ENCODE results near the gene TIGD3. TPM values are rescaled to one million over a fixed set of nuclear protein-coding genes. Genes with fewer than 3 reads are reported as not detected.

TIGD3 gene
- total RNA-seq, 2 donors from 2014 or later, result 0.95 to 1.5 TPM

DNA sequence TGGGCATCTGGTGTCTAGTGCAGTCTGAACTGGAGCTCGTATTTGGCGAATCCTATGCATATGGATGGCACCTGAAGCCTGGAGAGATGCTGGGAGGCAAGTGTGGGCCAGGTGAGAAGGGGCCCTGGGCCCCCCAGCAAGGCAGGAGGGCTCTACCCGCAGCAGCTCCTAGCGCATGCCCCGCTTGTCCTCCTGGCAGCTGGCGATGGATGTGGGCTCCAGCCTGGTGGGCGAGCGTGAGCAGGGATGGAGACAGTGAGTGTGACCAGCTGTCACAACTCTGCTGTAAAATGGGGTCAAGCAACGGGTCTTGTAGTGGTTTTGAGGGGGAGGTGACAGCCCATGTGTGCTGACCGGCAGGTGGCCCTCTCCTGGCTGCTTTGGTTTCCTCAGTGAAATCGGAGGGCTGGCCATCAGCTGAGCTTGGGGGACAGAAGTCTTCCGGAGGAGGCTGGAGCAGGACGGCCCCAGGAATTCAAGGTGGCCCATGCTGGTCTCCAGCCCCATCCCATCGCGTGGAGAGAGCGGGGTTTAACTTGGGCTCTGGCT lies 43.9 kb downstream of the TIGD3 start:
- Mint-ChIP-seq H3K4me1 (no peaks in the 10 kb centered on the region), H3K4me3 (no peak overlapping the region), H3K27ac (no peak overlapping the region), H3K36me3 (ENCODE audit: low read depth) (peaks cover 76% of the 10 kb centered on the region), H3K9me3 (no peaks in the 10 kb centered on the region), H3K27me3 (no peaks in the 10 kb centered on the region)
- ATAC-seq (replicated peaks), result no peak

GRCh38 chr11:65399249-65399648 lies 44.7 kb downstream of the TIGD3 start:
- Mint-ChIP-seq H3K4me1 (no peaks in the 10 kb centered on the region), H3K36me3 (ENCODE audit: low read depth) (peaks cover 80% of the 10 kb centered on the region), H3K4me3 (no peak overlapping the region), H3K27ac (no peak overlapping the region), H3K27me3 (no peaks in the 10 kb centered on the region), H3K9me3 (no peaks in the 10 kb centered on the region)
- ATAC-seq (replicated peaks), result no peak

DNA sequence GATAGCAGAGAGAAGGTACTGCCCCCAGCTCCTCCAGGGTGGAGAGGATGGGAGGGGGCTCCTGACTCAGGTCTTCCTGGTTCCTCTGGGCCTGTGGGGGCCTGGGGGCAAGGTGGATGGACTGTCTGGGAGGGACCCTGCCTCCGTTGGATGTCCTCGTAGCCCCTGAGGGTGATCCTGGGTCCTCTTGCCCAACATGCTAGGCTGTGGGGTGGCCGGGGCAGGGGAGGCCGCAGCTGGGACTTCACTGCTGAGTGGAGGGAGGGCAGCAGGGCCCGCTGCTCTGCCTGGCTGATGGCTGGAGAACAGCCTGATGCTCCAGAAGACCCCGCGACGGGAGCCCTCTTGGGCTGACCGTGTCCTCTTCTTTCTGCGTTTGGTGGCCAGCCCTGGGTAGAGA lies 45.3 kb downstream of the TIGD3 start:
- Mint-ChIP-seq H3K9me3 (no peaks in the 10 kb centered on the region), H3K27me3 (no peaks in the 10 kb centered on the region), H3K4me3 (no peak overlapping the region), H3K36me3 (ENCODE audit: low read depth) (peaks cover 86% of the 10 kb centered on the region), H3K27ac (no peak overlapping the region), H3K4me1 (no peaks in the 10 kb centered on the region)
- ATAC-seq (replicated peaks), result no peak

- H3K4me1 Mint-ChIP-seq, result no peaks in the 10 kb centered on the region
- peaks cover 87% of the 10 kb centered on the region for H3K36me3 Mint-ChIP-seq (ENCODE audit: low read depth)
- no peak overlapping the region for H3K27ac Mint-ChIP-seq
- ATAC-seq (replicated peaks), result no peak
- no peaks in the 10 kb centered on the region for H3K27me3 Mint-ChIP-seq
- no peak overlapping the region for H3K4me3 Mint-ChIP-seq
- H3K9me3 Mint-ChIP-seq, result no peaks in the 10 kb centered on the region
These were observed 45.9 kb downstream of the TIGD3 start for GRCh38 chr11:65400307-65401072.

GRCh38 chr11:65401073-65401802 lies 46.7 kb downstream of the TIGD3 start:
- Mint-ChIP-seq H3K27me3 (no peaks in the 10 kb centered on the region), H3K9me3 (no peaks in the 10 kb centered on the region), H3K4me1 (no peaks in the 10 kb centered on the region), H3K27ac (no peak overlapping the region), H3K36me3 (ENCODE audit: low read depth) (peaks cover 84% of the 10 kb centered on the region), H3K4me3 (no peak overlapping the region)
- no peak for ATAC-seq (replicated peaks)

DNA sequence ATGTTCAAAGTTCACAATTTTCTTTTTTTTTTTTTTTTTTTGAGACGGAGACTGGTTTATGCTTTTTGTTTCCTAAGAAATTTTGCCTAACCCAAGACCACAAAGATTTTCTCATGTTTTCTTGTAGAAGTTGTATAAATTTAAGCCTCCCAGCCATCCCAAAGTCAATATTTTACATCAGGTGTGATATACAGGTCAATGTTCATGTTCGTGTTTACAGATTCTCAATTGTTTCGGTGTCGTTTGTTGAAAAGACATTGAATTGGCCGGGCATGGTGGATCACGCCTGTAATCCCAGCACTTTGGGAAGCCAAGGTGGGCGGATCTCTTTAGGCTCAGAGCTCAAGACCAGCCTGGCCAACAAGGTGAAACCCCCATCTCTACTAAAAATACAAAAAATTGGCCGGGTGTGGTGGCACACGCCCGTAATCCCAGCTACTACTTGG lies 47.3 kb downstream of the TIGD3 start:
- no peak overlapping the region for H3K27ac Mint-ChIP-seq

GRCh38 chr11:65402790-65403189 lies 48.2 kb downstream of the TIGD3 start:
- no peak for ATAC-seq (replicated peaks)
- peak overlapping the region; percentile 75 for H3K27ac Mint-ChIP-seq
- peaks cover 88% of the 10 kb centered on the region for H3K36me3 Mint-ChIP-seq (ENCODE audit: low read depth)
- H3K4me1 Mint-ChIP-seq, result no peaks in the 10 kb centered on the region
- no peaks in the 10 kb centered on the region for H3K27me3 Mint-ChIP-seq
- no peak overlapping the region for H3K4me3 Mint-ChIP-seq
- H3K9me3 Mint-ChIP-seq, result no peaks in the 10 kb centered on the region

More for the DNA sequence above, 47.3 kb downstream of the TIGD3 start:
- peaks cover 87% of the 10 kb centered on the region for H3K36me3 Mint-ChIP-seq (ENCODE audit: low read depth)
- H3K9me3 Mint-ChIP-seq, result no peaks in the 10 kb centered on the region
- ATAC-seq (replicated peaks), result no peak
- H3K4me1 Mint-ChIP-seq, result no peaks in the 10 kb centered on the region
- no peak overlapping the region for H3K4me3 Mint-ChIP-seq
- no peaks in the 10 kb centered on the region for H3K27me3 Mint-ChIP-seq

DNA sequence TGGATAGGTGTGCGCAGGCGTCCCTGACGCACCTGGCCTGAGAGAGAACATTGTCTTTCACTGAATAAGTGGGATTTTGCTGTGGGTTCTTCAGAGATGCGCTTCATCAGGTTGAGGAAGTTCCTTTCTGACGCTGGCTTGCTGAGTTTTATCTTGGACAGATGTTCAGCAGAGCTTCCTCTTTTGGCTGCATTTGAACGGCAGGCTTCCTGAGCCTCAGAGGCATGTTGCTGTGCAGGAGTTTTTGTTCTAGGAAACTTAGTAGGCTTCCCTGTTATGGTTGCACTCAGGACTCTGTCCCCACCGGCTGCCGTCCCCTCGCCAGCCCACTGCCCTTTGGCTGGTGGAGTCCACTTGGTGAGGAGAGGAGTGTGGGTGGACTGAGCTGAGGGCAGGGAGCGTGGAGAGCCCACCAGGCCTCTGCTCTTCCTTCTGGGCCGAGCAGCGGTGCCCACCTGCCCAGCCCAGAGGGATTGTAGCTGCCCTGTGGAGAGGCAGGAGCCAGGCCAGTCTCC lies 49.1 kb downstream of the TIGD3 start:
- Mint-ChIP-seq H3K4me1 (no peaks in the 10 kb centered on the region), H3K36me3 (ENCODE audit: low read depth) (peaks cover 87% of the 10 kb centered on the region), H3K9me3 (no peaks in the 10 kb centered on the region), H3K4me3 (no peak overlapping the region), H3K27ac (no peak overlapping the region), H3K27me3 (no peaks in the 10 kb centered on the region)
- no peak for ATAC-seq (replicated peaks)

- Mint-ChIP-seq H3K9me3 (no peaks in the 10 kb centered on the region), H3K4me1 (no peaks in the 10 kb centered on the region), H3K27ac (no peak overlapping the region), H3K27me3 (no peaks in the 10 kb centered on the region), H3K4me3 (no peak overlapping the region), H3K36me3 (ENCODE audit: low read depth) (peaks cover 87% of the 10 kb centered on the region)
- no peak for ATAC-seq (replicated peaks)
These were observed 49.7 kb downstream of the TIGD3 start for GRCh38 chr11:65404210-65404609.

- Mint-ChIP-seq H3K9me3 (no peaks in the 10 kb centered on the region), H3K4me1 (no peaks in the 10 kb centered on the region)
These were observed 50.2 kb downstream of the TIGD3 start for GRCh38 chr11:65404638-65405339.

More at GRCh38 chr11:65404638-65405339, 50.2 kb downstream of the TIGD3 start:
- ATAC-seq (replicated peaks), result no peak
- no peak overlapping the region for H3K27ac Mint-ChIP-seq
- H3K36me3 Mint-ChIP-seq (ENCODE audit: low read depth), result peaks cover 87% of the 10 kb centered on the region
- H3K27me3 Mint-ChIP-seq, result no peaks in the 10 kb centered on the region
- no peak overlapping the region for H3K4me3 Mint-ChIP-seq

Other genes starting within 250 kb of the TIGD3 start
- gene TM7SF2, start 242.9 kb upstream of the TIGD3 start, total RNA-seq, result 10 to 100 TPM; 19.7 to 20.1 TPM
- gene ZNHIT2, start 237.1 kb upstream of the TIGD3 start, total RNA-seq, result 10 to 100 TPM in 1 of 2 donors, 1 to 10 TPM in 1; 6.3 to 10.0 TPM
- gene FAU, start 232.6 kb upstream of the TIGD3 start, total RNA-seq, result 100 to 1,000 TPM; 929 to 948 TPM
- 10 to 100 TPM; 61.7 to 87.7 TPM for gene MRPL49, start 232.4 kb upstream of the TIGD3 start, total RNA-seq
- 10 to 100 TPM; 28.9 to 30.8 TPM for gene SYVN1, start 220.2 kb upstream of the TIGD3 start, total RNA-seq
- not detected for gene SPDYC, start 184.5 kb upstream of the TIGD3 start, total RNA-seq
- 100 to 1,000 TPM; 143 to 150 TPM for gene CAPN1, start 172.8 kb upstream of the TIGD3 start, total RNA-seq
- 10 to 100 TPM; 54.6 to 64.1 TPM for gene POLA2, start 92.8 kb upstream of the TIGD3 start, total RNA-seq
- 1 to 10 TPM in 1 of 2 donors, under 1 TPM in 1; 0.73 to 2.0 TPM for gene CDC42EP2, start 39.9 kb upstream of the TIGD3 start, total RNA-seq
- 10 to 100 TPM; 66.0 to 89.5 TPM for gene DPF2, start 20.9 kb upstream of the TIGD3 start, total RNA-seq
- gene SLC25A45, start 27.9 kb downstream of the TIGD3 start, total RNA-seq, result 10 to 100 TPM; 18.0 to 20.1 TPM
- 10 to 100 TPM; 49.6 to 52.1 TPM for gene FRMD8, start 31.9 kb downstream of the TIGD3 start, total RNA-seq
- 1,000 to 10,000 TPM in 1 of 2 donors, 100 to 1,000 TPM in 1; 823 to 2,912 TPM for gene NEAT1, start 68.0 kb downstream of the TIGD3 start, total RNA-seq
- gene MALAT1, start 144.3 kb downstream of the TIGD3 start, total RNA-seq, result over 10,000 TPM in 1 of 2 donors, 1,000 to 10,000 TPM in 1; 5,547 to 22,796 TPM
- 10 to 100 TPM; 80.4 to 86.8 TPM for gene SCYL1, start 170.3 kb downstream of the TIGD3 start, total RNA-seq
- 100 to 1,000 TPM in 1 of 2 donors, 10 to 100 TPM in 1; 54.3 to 124 TPM for gene LTBP3, start 203.6 kb downstream of the TIGD3 start, total RNA-seq
- gene ZNRD2, start 215.7 kb downstream of the TIGD3 start, total RNA-seq, result 10 to 100 TPM; 30.3 to 49.4 TPM
- gene FAM89B, start 217.8 kb downstream of the TIGD3 start, total RNA-seq, result 10 to 100 TPM; 39.0 to 42.2 TPM
- gene EHBP1L1, start 221.3 kb downstream of the TIGD3 start, total RNA-seq, result 100 to 1,000 TPM; 126 to 167 TPM
- under 1 TPM; 0.52 to 0.79 TPM for gene KCNK7, start 241.0 kb downstream of the TIGD3 start, total RNA-seq